ENCODE data around the gene GPRC5C.

Gene GPRC5C, protein sequence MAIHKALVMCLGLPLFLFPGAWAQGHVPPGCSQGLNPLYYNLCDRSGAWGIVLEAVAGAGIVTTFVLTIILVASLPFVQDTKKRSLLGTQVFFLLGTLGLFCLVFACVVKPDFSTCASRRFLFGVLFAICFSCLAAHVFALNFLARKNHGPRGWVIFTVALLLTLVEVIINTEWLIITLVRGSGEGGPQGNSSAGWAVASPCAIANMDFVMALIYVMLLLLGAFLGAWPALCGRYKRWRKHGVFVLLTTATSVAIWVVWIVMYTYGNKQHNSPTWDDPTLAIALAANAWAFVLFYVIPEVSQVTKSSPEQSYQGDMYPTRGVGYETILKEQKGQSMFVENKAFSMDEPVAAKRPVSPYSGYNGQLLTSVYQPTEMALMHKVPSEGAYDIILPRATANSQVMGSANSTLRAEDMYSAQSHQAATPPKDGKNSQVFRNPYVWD

DNA sequence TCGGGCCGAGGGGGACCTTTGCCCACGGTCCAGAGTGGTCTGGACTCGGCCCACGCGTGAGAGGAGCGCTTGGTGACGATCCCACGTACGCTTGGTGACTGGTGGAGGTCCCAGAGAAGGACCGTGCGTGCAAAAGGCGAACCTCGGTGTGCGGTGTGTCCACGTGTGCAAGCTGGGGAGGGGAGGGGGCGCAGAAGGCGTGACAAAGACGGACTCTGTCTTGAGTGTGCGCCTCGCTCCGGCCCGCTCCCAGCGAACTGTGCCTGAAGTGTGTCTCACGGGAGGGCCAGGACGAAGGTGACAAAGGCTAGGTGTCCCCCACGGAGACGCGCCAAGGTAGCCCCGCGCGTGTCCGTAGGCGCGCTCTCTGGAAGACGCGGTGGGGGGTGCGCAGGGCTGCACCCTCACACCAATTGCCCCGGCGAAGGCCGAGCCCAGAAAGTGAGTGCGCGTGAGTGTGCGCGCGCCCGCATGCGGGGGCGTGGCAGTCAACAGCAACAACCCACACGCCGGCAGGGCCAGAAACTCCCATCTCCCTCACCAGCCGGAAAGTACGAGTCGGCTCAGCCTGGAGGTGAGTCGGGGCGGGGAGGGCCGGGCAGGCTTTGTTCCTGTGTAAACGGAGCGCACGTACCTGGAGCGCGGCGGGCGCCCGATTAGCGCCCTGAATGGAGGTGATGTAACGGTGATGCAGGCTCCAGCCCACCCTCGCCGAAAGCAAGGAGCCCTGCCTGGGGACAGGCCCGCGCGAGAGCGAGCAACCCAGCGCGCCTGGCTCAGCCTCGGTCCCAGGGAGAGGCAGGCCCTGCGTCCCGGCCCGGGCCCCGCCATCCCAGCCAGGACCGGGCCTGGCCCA is at the start of gene GPRC5C:
TSS of gene GPRC5C (plus strand) at position 521 of the 856 bp plus-strand sequence. CDS start 7,689 bp downstream, outside the sequence.
- ATAC-seq (ENCODE audit: low read depth) = peak; percentile 72
- peak within 1 kb of the TSS; percentile 52 for H3K4me3 ChIP-seq (ENCODE audit: severe bottlenecking)
- H3K27ac ChIP-seq (ENCODE audit: poor library complexity, severe bottlenecking) = peak within 1 kb of the TSS; percentile 63

GRCh38 chr17:74383141-74383540 is 48.7 kb upstream of the GPRC5C start:
- no peaks in the 10 kb centered on the region for H3K9me3 ChIP-seq (ENCODE audit: severe bottlenecking)
- H3K27ac ChIP-seq (ENCODE audit: poor library complexity, severe bottlenecking) = no peak overlapping the region
- H3K36me3 ChIP-seq (ENCODE audit: low read depth) = no peaks in the 10 kb centered on the region
- TF ChIP-seq, protein P1, sequence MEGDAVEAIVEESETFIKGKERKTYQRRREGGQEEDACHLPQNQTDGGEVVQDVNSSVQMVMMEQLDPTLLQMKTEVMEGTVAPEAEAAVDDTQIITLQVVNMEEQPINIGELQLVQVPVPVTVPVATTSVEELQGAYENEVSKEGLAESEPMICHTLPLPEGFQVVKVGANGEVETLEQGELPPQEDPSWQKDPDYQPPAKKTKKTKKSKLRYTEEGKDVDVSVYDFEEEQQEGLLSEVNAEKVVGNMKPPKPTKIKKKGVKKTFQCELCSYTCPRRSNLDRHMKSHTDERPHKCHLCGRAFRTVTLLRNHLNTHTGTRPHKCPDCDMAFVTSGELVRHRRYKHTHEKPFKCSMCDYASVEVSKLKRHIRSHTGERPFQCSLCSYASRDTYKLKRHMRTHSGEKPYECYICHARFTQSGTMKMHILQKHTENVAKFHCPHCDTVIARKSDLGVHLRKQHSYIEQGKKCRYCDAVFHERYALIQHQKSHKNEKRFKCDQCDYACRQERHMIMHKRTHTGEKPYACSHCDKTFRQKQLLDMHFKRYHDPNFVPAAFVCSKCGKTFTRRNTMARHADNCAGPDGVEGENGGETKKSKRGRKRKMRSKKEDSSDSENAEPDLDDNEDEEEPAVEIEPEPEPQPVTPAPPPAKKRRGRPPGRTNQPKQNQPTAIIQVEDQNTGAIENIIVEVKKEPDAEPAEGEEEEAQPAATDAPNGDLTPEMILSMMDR (IDR thresholded peaks at IDR 0.05; ENCODE audit: poor library complexity, severe bottlenecking) = no peak
- ATAC-seq (ENCODE audit: low read depth) (no peak), DNase-seq (ENCODE audit: low spot score) (no peak)
- H3K4me3 ChIP-seq (ENCODE audit: severe bottlenecking) = no peak overlapping the region
- peaks cover 12% of the 10 kb centered on the region for H3K4me1 ChIP-seq (ENCODE audit: insufficient read depth, poor library complexity, severe bottlenecking)
- no peaks in the 10 kb centered on the region for H3K27me3 ChIP-seq (ENCODE audit: insufficient read depth, poor library complexity, severe bottlenecking)

More for the DNA sequence above, at the start of gene GPRC5C:
- no peaks in the 10 kb centered on the region for H3K27me3 ChIP-seq (ENCODE audit: insufficient read depth, poor library complexity, severe bottlenecking)
- TF ChIP-seq, protein P1 (IDR thresholded peaks at IDR 0.05; ENCODE audit: poor library complexity, severe bottlenecking) = no peak
- DNase-seq (ENCODE audit: low spot score) = peak; percentile 89
- H3K4me1 ChIP-seq (ENCODE audit: insufficient read depth, poor library complexity, severe bottlenecking) = peaks cover 15% of the 10 kb centered on the region
- H3K9me3 ChIP-seq (ENCODE audit: severe bottlenecking) = no peaks in the 10 kb centered on the region
- no peaks in the 10 kb centered on the region for H3K36me3 ChIP-seq (ENCODE audit: low read depth)

- Histone ChIP-seq H3K36me3 (ENCODE audit: low read depth) (no peaks in the 10 kb centered on the region), H3K27me3 (ENCODE audit: insufficient read depth, poor library complexity, severe bottlenecking) (no peaks in the 10 kb centered on the region), H3K4me1 (ENCODE audit: insufficient read depth, poor library complexity, severe bottlenecking) (peaks cover 3% of the 10 kb centered on the region), H3K9me3 (ENCODE audit: severe bottlenecking) (no peaks in the 10 kb centered on the region), H3K4me3 (ENCODE audit: severe bottlenecking) (no peak overlapping the region), H3K27ac (ENCODE audit: poor library complexity, severe bottlenecking) (no peak overlapping the region)
- ATAC-seq (ENCODE audit: low read depth) = no peak
- TF ChIP-seq, protein P1 (IDR thresholded peaks at IDR 0.05; ENCODE audit: poor library complexity, severe bottlenecking) = no peak
- no peak for DNase-seq (ENCODE audit: low spot score)
These were observed 46.7 kb upstream of the GPRC5C start for GRCh38 chr17:74385201-74385600.

DNA sequence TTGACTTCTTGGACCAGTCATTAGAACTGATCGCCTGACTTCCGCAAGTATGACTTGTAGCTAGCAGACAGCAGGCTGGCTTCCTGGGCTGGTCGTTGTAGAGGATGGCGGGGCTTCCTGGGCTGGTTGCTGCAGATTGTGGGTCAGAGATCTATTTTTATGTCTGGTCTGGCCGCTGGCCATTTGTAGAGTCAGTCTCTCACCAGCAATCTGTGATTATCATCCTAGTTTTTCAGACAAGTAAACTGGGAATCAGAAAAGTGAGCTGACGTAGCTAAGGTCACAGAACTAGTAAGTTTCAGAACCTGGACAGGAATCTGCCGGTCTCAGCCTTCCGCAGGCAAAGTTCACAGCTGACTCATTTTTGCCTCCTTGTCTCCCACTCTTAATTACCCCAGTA is 45.5 kb upstream of the GPRC5C start:
- TF ChIP-seq, protein P1 (IDR thresholded peaks at IDR 0.05; ENCODE audit: poor library complexity, severe bottlenecking) = no peak
- no peaks in the 10 kb centered on the region for H3K9me3 ChIP-seq (ENCODE audit: severe bottlenecking)
- no peak overlapping the region for H3K27ac ChIP-seq (ENCODE audit: poor library complexity, severe bottlenecking)
- ATAC-seq (ENCODE audit: low read depth) (no peak), DNase-seq (ENCODE audit: low spot score) (no peak)
- no peak overlapping the region for H3K4me3 ChIP-seq (ENCODE audit: severe bottlenecking)
- no peaks in the 10 kb centered on the region for H3K27me3 ChIP-seq (ENCODE audit: insufficient read depth, poor library complexity, severe bottlenecking)
- no peaks in the 10 kb centered on the region for H3K36me3 ChIP-seq (ENCODE audit: low read depth)
- no peaks in the 10 kb centered on the region for H3K4me1 ChIP-seq (ENCODE audit: insufficient read depth, poor library complexity, severe bottlenecking)

All from RWPE2 (cell line).